ENCODE results near the gene TMSB15B. TPM values are rescaled to one million over a fixed set of nuclear protein-coding genes. Genes with fewer than 3 reads are reported as not detected.
"Not testable (repeated sequence)": the region's sequence is repeated elsewhere in the genome, so short reads cannot be mapped to it uniquely, and the experiment has no call there.

Gene TMSB15B
- 10 to 100 TPM; 23.8 to 43.9 (median 31.7) TPM for polyA plus RNA-seq (ENCODE audit: insufficient read depth in 1 of 5, insufficient read length in 5 of 5, low replicate concordance in 1 of 5)
- long read RNA-seq, donor 1, transcript TMSB15B-204 (3 exons, 665 nt) = major isoform, 16 of 20 reads
- long read RNA-seq, donor 1, partial matches to known transcripts = 0 of 20 reads
- long read RNA-seq, donor 1, other reads (novel, unspliced or antisense) = 0 of 20 reads
- long read RNA-seq, donor 2, transcript TMSB15B-204 (3 exons, 665 nt) = major isoform, 8 of 8 reads
- long read RNA-seq, donor 2, partial matches to known transcripts = 0 of 8 reads
- long read RNA-seq, donor 2, other reads (novel, unspliced or antisense) = 0 of 8 reads
- long read RNA-seq, donor 3, transcript TMSB15B-204 (3 exons, 665 nt) = major isoform, 7 of 98 reads
- long read RNA-seq, donor 3, partial matches to known transcripts = 53 of 98 reads
- long read RNA-seq, donor 3, other reads (novel, unspliced or antisense) = 38 of 98 reads
- long read RNA-seq, donor 4, transcript TMSB15B-204 (3 exons, 665 nt) = major isoform, 7 of 18 reads
- long read RNA-seq, donor 4, partial matches to known transcripts = 11 of 18 reads
- long read RNA-seq, donor 4, other reads (novel, unspliced or antisense) = 0 of 18 reads
- long read RNA-seq, donor 5, transcript TMSB15B-204 (3 exons, 665 nt) = major isoform, 17 of 92 reads
- long read RNA-seq, donor 5, partial matches to known transcripts = 65 of 92 reads
- long read RNA-seq, donor 5, other reads (novel, unspliced or antisense) = 6 of 92 reads
- long read RNA-seq, donor 6, transcript TMSB15B-204 (3 exons, 665 nt) = major isoform, 8 of 9 reads
- long read RNA-seq, donor 6, partial matches to known transcripts = 0 of 9 reads
- long read RNA-seq, donor 6, other reads (novel, unspliced or antisense) = 0 of 9 reads
- long read RNA-seq, donor 7, transcript TMSB15B-204 (3 exons, 665 nt) = major isoform, 6 of 7 reads
- long read RNA-seq, donor 7, partial matches to known transcripts = 0 of 7 reads
- long read RNA-seq, donor 7, other reads (novel, unspliced or antisense) = 0 of 7 reads
- long read RNA-seq, donor 8, transcript TMSB15B-204 (3 exons, 665 nt) = major isoform, 7 of 7 reads
- long read RNA-seq, donor 8, partial matches to known transcripts = 0 of 7 reads
- long read RNA-seq, donor 8, other reads (novel, unspliced or antisense) = 0 of 7 reads

- not testable (repeated sequence) for DNase-seq
Measured at GRCh38 chrX:103962411-103963278, at the start of gene TMSB15B. Gene TMSB15B (plus strand): TSS chrX:103962627.

DNA sequence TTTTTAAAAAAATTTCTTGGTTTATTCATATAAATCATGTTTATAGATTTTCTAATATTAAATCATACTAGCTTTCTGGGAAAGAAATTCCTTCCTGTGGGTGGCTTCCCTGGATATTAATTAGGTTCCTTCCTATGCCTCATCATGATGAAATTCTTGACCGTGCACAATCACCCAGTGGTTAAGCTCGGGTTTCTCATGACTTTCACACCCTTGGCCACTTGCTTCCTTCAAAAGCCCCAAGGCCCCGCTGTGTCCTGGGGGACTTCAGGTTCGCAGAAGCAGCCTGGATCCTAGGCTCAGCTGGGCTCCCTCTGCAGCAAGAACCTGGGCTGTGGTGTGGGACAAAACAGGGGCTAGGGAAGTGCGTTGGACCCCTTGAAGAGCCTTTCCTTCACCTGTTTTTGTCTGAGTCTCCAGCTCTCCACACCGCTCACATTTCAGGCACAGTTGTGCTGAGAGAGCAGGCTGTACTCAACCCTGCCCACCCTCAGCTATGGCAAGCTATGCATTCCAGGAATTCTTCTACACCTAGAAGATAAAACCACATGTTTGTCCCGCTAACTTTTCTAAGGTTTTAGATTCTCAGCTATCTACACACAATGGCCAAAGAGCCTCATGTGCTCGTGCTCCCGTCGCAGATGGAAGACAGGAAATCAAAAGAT lies 48.9 kb upstream of the TMSB15B start:
- DNase-seq = no peak

DNA sequence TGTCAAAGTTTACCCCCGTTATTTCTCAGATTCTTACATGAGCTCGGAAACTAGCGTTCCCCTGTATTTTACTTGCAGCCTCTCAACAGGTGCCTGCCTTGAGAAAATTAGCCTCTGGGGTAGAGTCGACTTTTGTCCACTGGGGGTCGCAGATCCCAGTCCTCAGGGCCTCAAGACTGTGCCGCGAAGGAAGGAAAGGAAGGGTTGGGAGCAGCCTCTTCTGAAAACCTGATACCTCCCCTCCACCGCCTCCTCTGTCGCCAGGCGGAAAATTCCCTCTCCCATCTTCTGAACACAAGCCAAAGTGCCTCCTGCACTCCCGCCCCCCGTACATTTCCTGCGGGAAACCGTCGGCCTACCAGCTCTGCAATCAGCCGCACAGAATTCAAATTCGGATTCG lies 44.4 kb upstream of the TMSB15B start:
- DNase-seq = peak; percentile 28 to 40

- peak; percentile 57 to 61 for DNase-seq
Measured at GRCh38 chrX:103918571-103919269, 43.7 kb upstream of the TMSB15B start.

- DNase-seq = no peak
Measured at GRCh38 chrX:103919270-103919637, 43.2 kb upstream of the TMSB15B start.

DNA sequence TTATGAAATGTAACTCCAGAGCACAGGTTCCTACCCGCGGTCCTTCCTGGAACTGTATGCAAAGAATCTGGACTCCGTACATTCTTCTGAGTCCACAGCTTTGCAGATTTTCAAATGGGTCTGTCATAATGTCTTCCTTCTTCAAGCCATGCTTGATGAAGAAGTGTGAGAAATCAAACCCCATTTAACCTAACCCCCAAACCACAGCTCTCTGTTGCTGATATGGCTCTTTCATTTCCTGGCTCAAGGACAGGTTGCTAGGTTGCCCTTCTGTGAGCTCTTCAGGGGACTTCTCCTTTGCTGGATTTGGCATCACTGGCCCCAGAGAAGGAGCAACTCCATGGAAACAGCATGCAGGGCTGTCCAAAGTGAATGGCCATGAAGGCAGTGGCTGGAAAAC lies 41.9 kb upstream of the TMSB15B start:
- DNase-seq = not testable (repeated sequence)

DNA sequence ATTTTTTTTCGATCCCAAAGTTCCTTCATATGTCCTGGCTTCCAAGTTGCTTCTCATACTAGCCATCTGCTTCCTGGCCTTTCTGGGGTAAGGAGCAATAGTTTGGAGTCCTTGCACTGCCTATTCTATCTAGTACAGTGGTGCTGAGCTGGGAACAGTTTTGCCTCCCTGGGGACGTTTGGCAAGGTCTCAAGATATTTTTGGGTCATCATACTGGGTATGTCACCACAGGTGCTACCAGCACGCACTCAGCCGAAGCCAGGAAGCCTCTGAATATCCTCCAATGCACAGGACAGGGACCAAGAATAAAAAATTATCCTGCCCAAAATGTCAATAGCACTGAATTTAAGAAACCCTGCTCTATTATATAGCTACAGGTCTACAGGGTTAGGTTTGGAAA lies 35.4 kb upstream of the TMSB15B start:
- no peak for DNase-seq

GRCh38 chrX:103927633-103928032 lies 34.8 kb upstream of the TMSB15B start:
- DNase-seq = no peak

- no peak for DNase-seq
Measured at GRCh38 chrX:103932133-103932532, 30.3 kb upstream of the TMSB15B start.

DNA sequence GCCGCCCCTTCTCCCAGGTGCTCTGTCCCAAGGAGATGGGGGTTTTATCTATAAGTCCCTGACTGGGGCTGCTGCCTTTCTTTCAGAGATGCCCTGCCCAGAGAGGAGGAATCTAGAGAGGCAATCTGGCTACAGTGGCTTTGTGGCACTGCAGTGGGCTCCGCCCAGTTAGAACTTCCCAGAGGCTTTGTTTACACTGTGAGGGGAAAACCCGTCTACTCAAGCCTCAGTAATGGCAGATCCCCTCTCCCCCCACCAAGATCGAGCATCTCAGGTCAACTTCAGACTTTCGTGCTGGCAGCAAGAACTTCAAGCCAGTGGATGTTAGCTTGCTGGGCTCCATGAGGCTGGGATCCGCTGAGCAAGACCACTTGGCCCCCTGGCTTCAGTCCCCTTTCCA lies 22.2 kb upstream of the TMSB15B start:
- DNase-seq = not testable (repeated sequence)

DNA sequence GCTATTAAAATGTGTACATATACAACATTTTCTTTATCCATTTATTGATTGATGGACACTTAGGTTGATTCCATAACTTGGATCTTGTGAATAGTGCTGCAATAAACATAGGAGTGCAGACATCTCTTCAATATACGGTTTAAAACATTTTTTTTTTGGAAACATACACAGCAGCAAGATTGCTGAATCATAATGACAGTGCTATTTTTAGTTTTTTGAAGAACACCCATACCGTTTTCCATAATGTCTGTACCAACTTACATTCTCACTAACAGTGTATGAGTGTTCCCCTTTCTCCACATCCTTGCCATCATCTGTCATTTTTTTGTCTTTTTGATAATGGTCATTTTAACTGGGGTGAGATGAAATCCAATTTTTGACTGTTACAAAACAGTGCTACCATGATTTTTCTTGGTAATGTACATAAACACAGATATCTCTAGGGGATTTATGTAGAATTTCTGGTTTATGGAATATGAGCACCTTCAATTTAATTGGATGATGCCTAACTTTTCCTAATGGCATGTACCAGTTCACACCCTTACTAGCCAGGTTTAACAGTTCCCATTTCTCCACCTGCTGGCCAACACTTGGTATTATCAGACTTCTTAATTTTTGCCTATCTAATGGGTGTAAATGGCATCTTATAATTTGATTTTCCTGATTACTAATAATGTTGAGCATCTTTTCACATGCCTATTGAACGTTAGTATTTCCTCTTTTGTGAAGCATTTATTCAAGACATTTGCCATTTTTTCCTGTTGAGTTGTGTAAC lies 21.0 kb upstream of the TMSB15B start:
- DNase-seq = no peak

DNA sequence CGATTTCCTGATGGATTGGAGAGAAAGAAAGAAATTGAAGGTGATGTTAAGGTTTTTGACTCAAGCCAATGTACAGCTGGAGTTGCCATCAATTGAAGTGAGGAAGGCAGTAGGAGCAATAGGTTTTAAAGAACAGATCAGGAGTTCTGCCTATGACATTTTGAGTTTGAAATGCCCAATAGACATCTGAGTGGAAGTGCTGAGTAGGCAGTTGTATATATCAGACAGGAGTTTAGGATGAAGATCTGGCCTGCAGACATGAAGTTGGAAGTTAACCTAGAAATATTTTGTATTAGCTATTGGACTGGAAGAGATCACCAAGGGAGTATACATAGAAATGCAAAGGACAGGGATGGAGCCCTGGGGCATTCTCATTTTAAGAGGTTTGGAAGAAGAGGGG lies 12.9 kb upstream of the TMSB15B start:
- DNase-seq = no peak

DNA sequence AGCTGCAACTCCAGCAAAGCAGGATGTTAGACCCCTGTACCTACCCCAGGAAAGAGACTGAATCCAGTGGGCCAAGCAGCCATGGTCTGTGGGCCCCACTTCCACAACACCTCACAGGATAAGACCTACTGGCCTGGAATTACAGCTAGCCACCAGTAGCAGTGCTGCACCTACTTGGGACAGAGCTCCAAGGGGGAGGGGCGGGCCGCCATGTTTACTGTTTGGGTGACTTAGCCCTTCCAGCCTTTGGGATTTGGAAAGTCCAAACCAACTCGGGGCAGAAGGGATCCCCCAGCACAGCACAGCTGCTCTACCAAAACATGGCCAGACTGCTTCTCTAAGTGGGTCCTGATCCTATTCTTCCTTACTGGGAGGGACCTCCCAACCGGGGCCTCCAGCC lies 9.1 kb upstream of the TMSB15B start:
- DNase-seq = no peak

DNA sequence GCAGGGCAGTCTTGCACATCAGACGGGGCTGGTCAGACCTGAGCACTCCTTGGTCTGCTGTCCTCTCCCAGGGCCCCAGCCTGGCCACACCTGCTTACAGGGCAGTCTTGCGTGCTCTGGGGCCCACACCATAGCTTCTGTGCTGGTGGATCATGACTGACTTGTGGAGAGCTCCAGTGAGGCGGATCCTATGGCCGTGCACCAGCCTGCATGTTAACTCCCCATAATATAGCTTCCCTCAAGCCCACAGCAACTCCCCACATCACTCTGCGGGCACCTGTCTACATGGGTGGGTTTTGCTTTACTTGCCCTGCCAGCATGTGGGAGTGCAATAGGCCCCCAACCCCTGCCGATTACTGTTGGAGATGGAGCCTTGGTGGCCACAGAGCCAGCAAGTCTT lies 8.2 kb upstream of the TMSB15B start:
- no peak for DNase-seq

GRCh38 chrX:103960599-103960998 lies 1.8 kb upstream of the TMSB15B start:
- DNase-seq = not testable (repeated sequence)

DNA sequence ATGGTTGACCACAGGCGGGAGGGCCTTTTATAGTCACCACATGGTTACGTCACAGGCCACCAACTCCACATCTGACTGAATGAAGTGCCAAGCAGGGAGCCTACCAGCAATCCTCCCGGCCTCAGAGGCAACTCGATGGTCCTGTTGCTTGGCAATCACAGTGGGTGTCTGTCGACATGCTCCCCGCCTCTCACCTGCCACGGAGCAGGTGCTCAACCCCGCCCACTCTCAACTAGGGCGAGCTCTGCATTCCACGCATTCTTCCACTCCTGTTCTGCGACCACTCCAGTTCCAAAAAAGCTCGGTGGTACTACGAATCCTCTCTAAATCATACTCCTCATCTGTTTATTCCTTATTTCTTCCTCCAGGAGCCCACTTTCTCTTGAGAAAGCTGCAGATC lies 21.1 kb downstream of the TMSB15B start:
- DNase-seq = not testable (repeated sequence)

GRCh38 chrX:103999234-103999633 lies 36.8 kb downstream of the TMSB15B start:
- DNase-seq = no peak

- DNase-seq = no peak
Measured at GRCh38 chrX:104008831-104009230, 46.4 kb downstream of the TMSB15B start.

GRCh38 chrX:104013158-104013557 lies 50.7 kb downstream of the TMSB15B start:
- DNase-seq = no peak

Data from right lung (tissue), 10 donors.